H1 (cell line): Measurements from ENCODE around the gene EIF2S3B. TPM values are rescaled to one million over a fixed set of nuclear protein-coding genes. Genes with fewer than 3 reads are reported as not detected.

Experiments used
- CTCF ChIA-PET: fragments of 300-600 bp; sonication (Branson Sonifier 250); formaldehyde crosslinking; loops from one replicate; lab custom pipeline; 2021; ENCODE audit not compliant: partially characterized antibody; lab: Charles Lee
- POLR2A ChIA-PET: fragments of 300-600 bp; sonication (Branson Sonifier 250); formaldehyde crosslinking; loops from one replicate; lab custom pipeline; 2021; ENCODE audit warnings: inconsistent platforms; ENCODE audit not compliant: partially characterized antibody; lab: Charles Lee
- DNase-seq, 2 experiments: peaks; one replicate each; pipeline versions ENCODE4 v3.0.0 to v3.0.0-alpha.2; 2010 to 2022; ENCODE audit warnings: low spot score in 2 of 2, low read depth in 1 of 2, mixed read lengths in 1 of 2
- FAIRE-seq: peaks from 2 replicates; lab custom pipeline; 2011; peaks lifted over from hg19 to GRCh38; lab: Jason Lieb, UNC
- H2AFZ ChIP-seq: 2 replicates; pipeline ENCODE4 v1.8.1; 2012; ENCODE audit warnings: low read length, inconsistent platforms
- H2AK5ac ChIP-seq: 2 replicates; pipeline ENCODE4 v1.6.1; 2013; ENCODE audit warnings: low read depth, low read length
- H2BK120ac ChIP-seq: replicated peaks from 2 replicates; pipeline ENCODE3; 2013; ENCODE audit warnings: low read depth, low read length, inconsistent platforms
- H2BK12ac ChIP-seq: 2 replicates; pipeline ENCODE4 v1.6.1; 2013; ENCODE audit warnings: low read depth, low read length
- H2BK15ac ChIP-seq: 2 replicates; pipeline ENCODE4 v1.6.1; 2013; ENCODE audit warnings: low read length
- H2BK20ac ChIP-seq: 2 replicates; pipeline ENCODE4 v1.6.1; 2013; ENCODE audit warnings: low read length
- H2BK5ac ChIP-seq: 2 replicates; pipeline ENCODE4 v1.6.1; 2013; ENCODE audit warnings: low read depth, low read length
- H3K14ac ChIP-seq: 2 replicates; pipeline ENCODE4 v1.6.1; 2013; ENCODE audit warnings: inconsistent platforms; ENCODE audit not compliant: insufficient read length
- H3K18ac ChIP-seq: 2 replicates; pipeline ENCODE4 v1.6.1; 2013; ENCODE audit warnings: low read length; ENCODE audit errors: extremely low read depth
- H3K23ac ChIP-seq: 2 replicates; pipeline ENCODE4 v1.6.1; 2013; ENCODE audit warnings: inconsistent platforms; ENCODE audit not compliant: insufficient read length
- H3K23me2 ChIP-seq: 2 replicates; pipeline ENCODE4 v1.6.1; 2013; ENCODE audit warnings: low read depth, low read length
- H3K27ac ChIP-seq: 2 replicates; pipeline ENCODE4 v1.6.1; 2011; ENCODE audit warnings: low read depth, low read length, inconsistent platforms
- H3K27me3 ChIP-seq, 4 experiments: replicated peaks in 1 of 4; 1 replicate in 1 of 4; 2 replicates in 3 of 4; pipeline versions ENCODE4 v1.6.1 to v1.8.1; 2011 to 2013; ENCODE audit warnings: low read length in 3 of 4, mild to moderate bottlenecking in 3 of 4, inconsistent platforms in 2 of 4, mixed read lengths in 2 of 4, moderate library complexity in 1 of 4; ENCODE audit not compliant: control insufficient read depth in 3 of 4, insufficient read depth in 3 of 4; ENCODE audit errors: extremely low read depth in 1 of 4
- H3K36me3 ChIP-seq, 4 experiments: 2 replicates each; pipeline versions ENCODE4 v1.6.1 to v1.8.1; 2011 to 2013; ENCODE audit warnings: mild to moderate bottlenecking in 4 of 4, low read length in 3 of 4, moderate library complexity in 2 of 4, control low read depth in 1 of 4, inconsistent platforms in 1 of 4; ENCODE audit not compliant: insufficient read depth in 4 of 4, control insufficient read depth in 2 of 4
- H3K4ac ChIP-seq: replicated peaks from 2 replicates; pipeline ENCODE3; 2013; ENCODE audit warnings: low read length, low read depth, mixed read lengths, inconsistent platforms; ENCODE audit not compliant: insufficient read length
- H3K4me1 ChIP-seq, 4 experiments: replicated peaks in 1 of 4; 1 replicate in 1 of 4; 2 replicates in 3 of 4; pipeline versions ENCODE4 v1.6.1 to v1.8.1; 2011 to 2013; ENCODE audit warnings: low read length in 3 of 4, inconsistent platforms in 2 of 4, mixed read lengths in 1 of 4; ENCODE audit not compliant: insufficient read depth in 4 of 4, control insufficient read depth in 3 of 4
- H3K4me2 ChIP-seq, 2 experiments: 2 replicates each; pipeline versions ENCODE4 v1.6.1 to v1.8.1; 2011 to 2013; ENCODE audit warnings: low read depth in 2 of 2, low read length in 2 of 2, control low read depth in 1 of 2, inconsistent platforms in 1 of 2, mild to moderate bottlenecking in 1 of 2; ENCODE audit not compliant: insufficient read depth in 1 of 2
- H3K4me3 ChIP-seq, 4 experiments: fragments of 200-600, 300-600 bp in 1 of 4; sonication (generic), shearing (Covaris generic), sonication (Bioruptor Twin) in 1 of 4; 2 replicates each; pipeline versions ENCODE4 v1.5.1 to v1.8.1; 2011 to 2016; ENCODE audit warnings: low read length in 4 of 4, low read depth in 3 of 4, control low read depth in 2 of 4, inconsistent platforms in 2 of 4, mild to moderate bottlenecking in 2 of 4, mixed read lengths in 1 of 4, moderate library complexity in 1 of 4; ENCODE audit not compliant: insufficient read depth in 2 of 4; ENCODE audit errors: extremely low read depth in 1 of 4
- H3K56ac ChIP-seq: replicated peaks from 2 replicates; pipeline ENCODE3; 2013; ENCODE audit warnings: low read depth, mild to moderate bottlenecking, mixed read lengths, low read length, inconsistent platforms; ENCODE audit not compliant: insufficient read length
- H3K79me1 ChIP-seq: 2 replicates; pipeline ENCODE4 v1.6.1; 2013; ENCODE audit warnings: low read depth, low read length, control low read depth
- H3K79me2 ChIP-seq, 2 experiments: 2 replicates each; pipeline versions ENCODE4 v1.6.1 to v1.8.1; 2012 to 2013; ENCODE audit warnings: low read length in 2 of 2, mild to moderate bottlenecking in 2 of 2, inconsistent platforms in 1 of 2; ENCODE audit not compliant: insufficient read depth in 2 of 2, control insufficient read depth in 1 of 2
- H3K9ac ChIP-seq, 4 experiments: replicated peaks in 1 of 4; 1 replicate in 1 of 4; 2 replicates in 3 of 4; pipeline versions ENCODE4 v1.6.1 to v1.8.1; 2011 to 2013; ENCODE audit warnings: low read depth in 3 of 4, low read length in 3 of 4, control low read depth in 2 of 4, mild to moderate bottlenecking in 2 of 4, moderate library complexity in 2 of 4, inconsistent platforms in 1 of 4; ENCODE audit errors: extremely low read depth in 1 of 4
- H3K9me3 ChIP-seq, 2 experiments: 2 replicates each; pipeline versions ENCODE4 v1.6.1 to v1.8.1; 2012 to 2013; ENCODE audit warnings: mild to moderate bottlenecking in 2 of 2, moderate library complexity in 2 of 2, control low read depth in 1 of 2, inconsistent platforms in 1 of 2, low read depth in 1 of 2, low read length in 1 of 2, mixed read lengths in 1 of 2; ENCODE audit not compliant: insufficient read depth in 2 of 2
- H4K20me1 ChIP-seq, 2 experiments: replicated peaks in 1 of 2; 2 replicates each; pipeline versions ENCODE3 to v1.8.1; 2011 to 2013; ENCODE audit warnings: inconsistent platforms in 2 of 2, low read length in 2 of 2, mild to moderate bottlenecking in 1 of 2; ENCODE audit not compliant: insufficient read depth in 2 of 2, control insufficient read depth in 1 of 2
- H4K5ac ChIP-seq: 2 replicates; pipeline ENCODE4 v1.6.1; 2013; ENCODE audit warnings: low read length, low read depth, mixed read lengths, inconsistent platforms; ENCODE audit not compliant: insufficient read length
- H4K8ac ChIP-seq: 2 replicates; pipeline ENCODE4 v1.8.0; 2013; ENCODE audit warnings: mild to moderate bottlenecking, moderate library complexity, low read length, inconsistent platforms; ENCODE audit not compliant: insufficient read depth; ENCODE audit errors: extremely low read depth
- H4K91ac ChIP-seq: replicated peaks from 2 replicates; pipeline ENCODE3; 2013; ENCODE audit warnings: low read length, mixed read lengths, inconsistent platforms; ENCODE audit not compliant: insufficient read length
- BCL11A ChIP-seq, 2 experiments: IDR thresholded peaks; one replicate each; pipeline ENCODE4 v1.6.1; 2011; ENCODE audit warnings: low read depth in 2 of 2, low read length in 2 of 2, mild to moderate bottlenecking in 2 of 2
- POLR2A ChIP-seq, 2 experiments: IDR thresholded peaks; 1 replicate in 1 of 2; 2 replicates in 1 of 2; pipeline ENCODE4 v1.6.1; 2011; ENCODE audit warnings: low read depth in 2 of 2, low read length in 2 of 2, mild to moderate bottlenecking in 2 of 2; ENCODE audit errors: control extremely low read depth in 1 of 2
- RAD21 ChIP-seq, 2 experiments: IDR thresholded peaks in 1 of 2; conservative IDR thresholded peaks in 1 of 2; 2 replicates each; pipeline ENCODE4 v1.6.1; 2011; ENCODE audit warnings: low read depth in 2 of 2, low read length in 2 of 2, improper control_type of control experiment in 1 of 2, inconsistent platforms in 1 of 2, mild to moderate bottlenecking in 1 of 2, moderate library complexity in 1 of 2
- TAF1 ChIP-seq: IDR thresholded peaks from 2 replicates; pipeline ENCODE4 v1.6.1; 2011; ENCODE audit warnings: mild to moderate bottlenecking, low read depth, low read length
- YY1 ChIP-seq: IDR thresholded peaks from 2 replicates; pipeline ENCODE4 v1.6.1; 2011; ENCODE audit warnings: low read depth, mild to moderate bottlenecking, low read length
- WGBS, 2 experiments: shearing (Covaris generic) in 1 of 2; methylation state at CpG; one replicate each; pipeline versions ENCODE4 v1.1.6 to v1.1.7; 2013 to 2015; ENCODE audit warnings: low lambda C conversion rate in 2 of 2, mixed read lengths in 2 of 2, inconsistent platforms in 1 of 2, low coverage in 1 of 2, missing lambda C conversion rate in 1 of 2; ENCODE audit not compliant: insufficient replicate concordance in 2 of 2, insufficient coverage in 1 of 2, insufficient read length in 1 of 2; ENCODE audit errors: extremely low coverage in 1 of 2, missing lambda C conversion rate in 1 of 2; 5-methylcytosine and 5-hydroxymethylcytosine counted together
- polyA plus RNA-seq, 7 experiments: library from polyadenylated mRNA; depleted of rRNA in 3 of 7; stranded (reverse) in 5 of 7; unstranded in 2 of 7; fragments of >200 nt in 5 of 7; fragments of 200-250 nt in 2 of 7; gene quantifications; 1 replicate in 5 of 7; 2 replicates in 1 of 7; 4 replicates in 1 of 7; pipeline versions ENCODE4 v1.2.1 to v1.2.3, GENCODE V29; 2011 to 2013; ENCODE audit warnings: missing spikeins in 2 of 7, mixed read lengths in 2 of 7
- total RNA-seq: library from RNA; stranded (reverse); fragmentation: NEBNext Ultra II Directional; extraction: Animal tissue kit (Norgen Biotek cat#: 25700); gene quantifications from 2 replicates; pipeline ENCODE4 v1.2.1, GENCODE V29; 2021

The EIF2S3B gene
- total and polyA plus RNA-seq, 2 of the 8 experiments (the other 6 are each of a cell fraction or from before 2014, with no cell fraction given), result 3.1 to 6.7 TPM

GRCh38 chr12:10457760-10458159 is 47.9 kb upstream of the EIF2S3B start:
- no peak overlapping the region for H3K56ac ChIP-seq
- no peak overlapping the region for H4K5ac ChIP-seq
- no peak overlapping the region for H2BK15ac ChIP-seq
- peak overlapping the region; percentile 82; the same call in 1 of the 2 replicates for H3K18ac ChIP-seq
- peaks cover 0 to 3% (median 0%) of the 10 kb centered on the region in 4 experiments; a peak in 1 of 7 replicates for H3K4me1 ChIP-seq
- H3K9ac ChIP-seq, result no peak overlapping the region; a peak in 1 of 7 replicates
- FAIRE-seq, result peak; percentile 90
- peak overlapping the region; percentile 34; the same call in 1 of the 2 replicates for H2BK20ac ChIP-seq
- H3K36me3 ChIP-seq, result no peaks in the 10 kb centered on the region
- H3K23me2 ChIP-seq, result no peaks in the 10 kb centered on the region
- H4K91ac ChIP-seq, result no peak overlapping the region
- H2AFZ ChIP-seq, result peak overlapping the region; percentile 78; the same call in 1 of the 2 replicates
- no peak overlapping the region for H2BK12ac ChIP-seq
- no peaks in the 10 kb centered on the region for H3K79me2 ChIP-seq
- H3K23ac ChIP-seq, result no peak overlapping the region
- no peak overlapping the region; a peak in 1 of 8 replicates for H3K4me3 ChIP-seq
- no peak overlapping the region for H2BK120ac ChIP-seq
- no peak overlapping the region for H3K14ac ChIP-seq
- no peak overlapping the region for H2AK5ac ChIP-seq
- CTCF ChIA-PET, result interaction anchor here (1.0 to 1.2 kb wide), 2 partner anchors 9 to 46 kb away, joined by 3 read pairs; no protein-coding TSS in a partner anchor
- peak in 1 of 2 experiments; percentile 10 for DNase-seq
- peaks cover 0 to 2% (median 0%) of the 10 kb centered on the region in 4 experiments; a peak in 1 of 7 replicates for H3K27me3 ChIP-seq
- no peaks in the 10 kb centered on the region for H3K79me1 ChIP-seq
- no peak overlapping the region for H4K8ac ChIP-seq
- H2BK5ac ChIP-seq, result no peak overlapping the region
- POLR2A ChIA-PET, result interaction anchor here (1.2 kb wide), 1 partner anchor 100 kb away, joined by 3 read pairs; no protein-coding TSS in a partner anchor
- H3K4me2 ChIP-seq, result peak overlapping the region; percentile 43 to 48; a peak in 2 of 4 replicates
- H3K27ac ChIP-seq, result 0 out of 2 replicates have a peak overlapping the region, but pooled peaks have one; percentile 19
- WGBS, 2 experiments, result 78% methylated on average over 3 of the region's 3 CpGs; no CpG with 5 or more reads in 1 of the 2 experiments
- TF ChIP-seq YY1 (0 out of 2 replicates have a peak, but pooled peaks have one; percentile 48), BCL11A (IDR thresholded peaks at IDR 0.05; ENCODE audit: low read depth in 2 of 2, low read length in 2 of 2) (no peak), POLR2A (IDR thresholded peaks at IDR 0.05; ENCODE audit: control extremely low read depth in 1 of 2, low read depth in 2 of 2, low read length in 2 of 2) (peak in 1 of 2 experiments; percentile 35; a peak in 1 of 3 replicates), TAF1 (0 out of 2 replicates have a peak, but pooled peaks have one; percentile 19), RAD21 (IDR thresholded peaks at IDR 0.05 in 1 of 2, conservative IDR thresholded peaks at IDR 0.05 in 1 of 2; ENCODE audit: low read depth in 2 of 2, low read length in 2 of 2) (no peak)
- H3K4ac ChIP-seq, result no peak overlapping the region
- H4K20me1 ChIP-seq, result no peaks in the 10 kb centered on the region
- 0 out of 4 replicates have a peak, but pooled peaks cover 0 to 3% of the 10 kb centered on the region in 2 experiments for H3K9me3 ChIP-seq
